Measurements from ENCODE around the gene IL22.
A peak's percentile ranks its signal among the peaks of the same experiment; 100 is the strongest.

IL22 gene

DNA sequence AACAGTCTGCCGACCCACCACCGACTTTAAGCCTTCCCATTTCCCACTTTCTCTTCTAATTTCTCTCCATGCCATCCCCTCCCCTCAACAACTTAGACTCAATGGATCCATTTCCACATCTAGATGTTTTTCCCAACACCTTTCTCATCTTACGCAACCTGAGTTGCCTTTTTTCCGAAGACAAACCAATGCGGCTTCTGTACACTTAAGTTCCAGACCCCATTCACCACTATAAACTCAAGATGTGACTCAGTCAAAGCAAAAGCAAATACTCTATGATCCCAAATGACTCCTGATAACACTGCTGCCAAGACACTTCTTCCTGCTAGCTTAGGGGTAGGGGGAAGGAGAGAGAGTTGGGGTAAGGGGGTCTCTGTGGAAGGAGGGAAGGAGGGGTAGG, 1.3 kb downstream of the IL22 start:
- TF ChIP-seq, protein P1, sequence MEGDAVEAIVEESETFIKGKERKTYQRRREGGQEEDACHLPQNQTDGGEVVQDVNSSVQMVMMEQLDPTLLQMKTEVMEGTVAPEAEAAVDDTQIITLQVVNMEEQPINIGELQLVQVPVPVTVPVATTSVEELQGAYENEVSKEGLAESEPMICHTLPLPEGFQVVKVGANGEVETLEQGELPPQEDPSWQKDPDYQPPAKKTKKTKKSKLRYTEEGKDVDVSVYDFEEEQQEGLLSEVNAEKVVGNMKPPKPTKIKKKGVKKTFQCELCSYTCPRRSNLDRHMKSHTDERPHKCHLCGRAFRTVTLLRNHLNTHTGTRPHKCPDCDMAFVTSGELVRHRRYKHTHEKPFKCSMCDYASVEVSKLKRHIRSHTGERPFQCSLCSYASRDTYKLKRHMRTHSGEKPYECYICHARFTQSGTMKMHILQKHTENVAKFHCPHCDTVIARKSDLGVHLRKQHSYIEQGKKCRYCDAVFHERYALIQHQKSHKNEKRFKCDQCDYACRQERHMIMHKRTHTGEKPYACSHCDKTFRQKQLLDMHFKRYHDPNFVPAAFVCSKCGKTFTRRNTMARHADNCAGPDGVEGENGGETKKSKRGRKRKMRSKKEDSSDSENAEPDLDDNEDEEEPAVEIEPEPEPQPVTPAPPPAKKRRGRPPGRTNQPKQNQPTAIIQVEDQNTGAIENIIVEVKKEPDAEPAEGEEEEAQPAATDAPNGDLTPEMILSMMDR (IDR thresholded peaks at IDR 0.05): no peak
- Histone ChIP-seq H3K27ac (no peak overlapping the region), H3K4me3 (no peak overlapping the region)
- no peak for DNase-seq (ENCODE audit: low spot score)

DNA sequence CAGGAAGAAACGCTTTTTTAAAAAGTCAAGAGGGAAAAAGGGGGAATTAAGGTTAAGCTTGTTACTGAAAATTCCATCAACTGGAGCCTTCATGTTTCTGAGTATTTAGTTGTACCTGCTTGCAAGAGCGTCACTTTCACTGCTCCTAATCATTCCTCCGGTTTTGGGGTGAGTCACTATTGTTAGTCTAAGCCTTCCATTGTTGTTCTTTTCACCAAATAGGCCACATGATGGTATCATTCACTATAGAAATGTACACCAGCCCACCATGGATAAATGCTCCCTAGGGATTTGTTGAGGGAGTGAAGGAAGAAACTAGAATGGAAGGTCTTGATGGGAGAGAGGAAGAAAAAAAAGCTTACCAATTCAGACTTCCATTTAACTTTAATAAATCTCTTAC, 3.0 kb downstream of the IL22 start:
- no peak overlapping the region for H3K4me3 ChIP-seq
- TF ChIP-seq, protein P1 (IDR thresholded peaks at IDR 0.05): no peak
- H3K27ac ChIP-seq: no peak overlapping the region
- DNase-seq (ENCODE audit: low spot score): no peak

DNA sequence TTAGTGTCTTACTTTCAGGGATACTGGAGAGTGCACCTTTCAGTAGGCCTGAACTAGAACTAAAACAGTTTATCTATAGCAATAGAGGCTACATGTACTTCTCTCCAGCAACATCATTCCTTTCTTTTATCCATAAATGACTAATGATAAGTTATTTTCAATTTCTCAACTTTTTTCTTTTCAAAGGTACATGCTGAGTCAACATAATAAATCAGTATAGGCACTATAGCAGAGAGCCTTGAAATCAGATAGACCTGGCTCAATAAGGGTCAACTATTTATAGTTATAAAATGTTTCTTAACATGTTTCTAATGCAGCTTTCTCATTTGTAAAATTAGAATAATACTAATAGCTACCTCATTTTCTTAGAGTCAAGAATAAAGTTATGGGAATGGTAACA, 5.6 kb downstream of the IL22 start:
- H3K4me3 ChIP-seq: no peak overlapping the region
- TF ChIP-seq, protein P1 (IDR thresholded peaks at IDR 0.05): no peak
- DNase-seq (ENCODE audit: low spot score): no peak
- no peak overlapping the region for H3K27ac ChIP-seq

DNA sequence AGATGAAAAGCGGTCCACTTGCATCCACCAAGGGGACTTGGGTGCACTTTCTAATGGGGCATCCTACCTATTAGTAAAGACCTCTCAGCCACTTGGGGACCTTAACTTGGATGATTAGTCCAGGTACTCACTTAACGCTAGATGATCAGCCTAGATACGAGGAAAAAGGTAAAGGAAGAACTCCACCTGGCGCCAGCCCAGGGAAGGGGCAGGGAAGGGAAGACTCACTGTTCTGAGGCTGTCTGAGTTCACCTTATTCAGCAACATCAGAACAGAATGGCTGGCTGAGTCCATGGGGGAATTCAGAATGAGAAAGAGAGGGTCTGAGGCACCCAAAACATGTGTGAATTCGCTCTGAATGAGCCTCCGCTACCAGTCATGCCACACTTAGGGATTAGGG, 7.1 kb downstream of the IL22 start:
- no peak overlapping the region for H3K27ac ChIP-seq
- DNase-seq (ENCODE audit: low spot score): no peak
- H3K4me3 ChIP-seq: no peak overlapping the region
- TF ChIP-seq, protein P1 (IDR thresholded peaks at IDR 0.05): no peak

DNA sequence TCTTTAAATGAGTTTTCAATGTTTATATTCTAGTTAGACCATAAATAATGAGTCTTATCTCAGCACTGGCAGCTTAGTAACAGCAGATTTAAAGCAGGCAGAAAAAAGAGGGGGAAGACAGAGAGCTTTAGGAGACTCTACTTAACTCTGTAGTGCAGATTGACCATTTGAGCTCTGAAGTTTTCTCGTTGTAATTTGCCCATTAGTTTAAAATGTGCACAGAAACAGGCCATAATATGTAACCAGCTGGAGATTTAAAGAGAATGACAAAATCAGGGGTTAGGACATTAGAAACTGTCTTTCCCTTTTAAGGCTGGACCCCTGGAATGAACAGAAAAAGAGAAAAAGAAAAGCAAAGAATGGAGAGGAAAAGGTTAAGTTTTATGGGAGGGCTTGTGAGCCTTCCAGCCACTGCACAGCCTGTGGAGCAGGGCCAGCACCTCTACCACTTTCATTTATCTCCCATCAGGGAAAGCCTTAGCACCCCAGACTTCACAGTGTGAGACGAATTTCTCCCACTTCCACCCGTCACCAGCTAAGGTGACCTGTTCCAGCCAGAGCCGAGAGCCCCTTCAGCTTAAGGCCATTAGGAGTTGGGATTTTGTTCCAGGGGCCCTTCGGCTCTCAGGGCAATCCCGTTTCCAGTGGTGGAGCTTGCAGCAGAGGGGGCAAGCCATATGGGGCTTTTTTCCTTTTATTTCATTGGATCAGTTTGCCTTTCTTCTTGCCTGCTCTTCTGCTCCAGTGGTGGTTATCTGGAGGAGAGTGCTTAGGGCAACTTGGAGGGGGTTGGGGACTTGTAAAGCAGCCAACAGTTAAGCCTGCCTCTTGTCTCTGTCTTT, 8.0 kb downstream of the IL22 start:
- TF ChIP-seq, protein P1 (IDR thresholded peaks at IDR 0.05): no peak
- Histone ChIP-seq H3K4me3 (peak overlapping the region; percentile 27), H3K27ac (peak overlapping the region in 1 of 2 donors; percentile 4)
- no peak for DNase-seq (ENCODE audit: low spot score)

DNA sequence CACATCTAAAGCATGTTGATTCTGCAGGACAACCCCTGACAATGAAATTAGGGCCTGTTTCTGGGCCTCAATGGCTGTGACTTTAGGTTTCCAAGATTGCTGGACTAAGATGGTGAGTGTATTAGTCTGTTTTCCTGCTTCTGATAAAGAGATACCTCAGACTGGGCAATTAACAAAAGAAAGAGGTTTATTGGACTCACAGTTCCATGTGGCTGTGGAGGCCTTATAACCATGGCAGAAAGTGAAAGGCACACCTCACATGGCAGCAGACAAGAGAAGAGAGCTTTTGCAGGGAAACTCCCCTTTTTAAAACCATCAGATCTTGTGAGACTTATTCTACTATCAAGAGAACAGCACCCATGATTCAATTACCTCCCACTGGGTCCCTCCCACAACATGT, 10.6 kb downstream of the IL22 start:
- DNase-seq (ENCODE audit: low spot score): no peak
- TF ChIP-seq, protein P1 (IDR thresholded peaks at IDR 0.05): no peak
- Histone ChIP-seq H3K4me3 (no peak overlapping the region), H3K27ac (no peak overlapping the region)

DNA sequence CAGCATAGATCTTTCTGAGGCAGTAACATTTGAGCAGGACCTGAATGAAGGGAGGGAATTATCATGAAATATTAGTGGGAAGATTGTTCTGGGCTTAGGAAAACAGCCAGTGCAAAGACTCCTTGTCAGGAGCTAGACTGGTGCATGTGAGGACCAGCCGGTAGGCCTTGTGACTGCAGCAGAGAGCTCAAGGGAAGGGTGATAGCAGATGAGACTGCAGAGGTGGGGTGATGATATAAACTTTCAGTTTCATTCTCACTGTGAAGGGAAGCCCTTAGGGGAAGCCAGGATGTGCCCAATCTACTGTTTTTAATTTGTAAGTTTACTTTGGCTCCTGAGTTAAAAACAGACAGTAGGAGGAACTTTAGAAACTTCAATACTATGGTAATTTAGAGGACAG, 12.4 kb downstream of the IL22 start:
- DNase-seq (ENCODE audit: low spot score): no peak
- Histone ChIP-seq H3K27ac (peak overlapping the region in 1 of 2 donors; percentile 19), H3K4me3 (peak overlapping the region; percentile 12)
- TF ChIP-seq, protein P1 (IDR thresholded peaks at IDR 0.05): no peak
